Astrocyte (in vitro differentiated cells and primary cell): ENCODE data around the gene EPS15.

Experiments
- EZH2 ChIP-seq: IDR thresholded peaks from 2 replicates; pipeline ENCODE4 v1.6.1; 2012; ENCODE audit warnings: mild to moderate bottlenecking, low read length, inconsistent platforms; ENCODE audit not compliant: insufficient read depth
- TF ChIP-seq, protein P1 (sequence below): IDR thresholded peaks from 2 replicates; pipeline ENCODE4 v1.5.1; 2011; ENCODE audit warnings: low read depth, mild to moderate bottlenecking, inconsistent platforms, low read length, moderate library complexity; ENCODE audit not compliant: insufficient read depth

- TF ChIP-seq, protein P1, sequence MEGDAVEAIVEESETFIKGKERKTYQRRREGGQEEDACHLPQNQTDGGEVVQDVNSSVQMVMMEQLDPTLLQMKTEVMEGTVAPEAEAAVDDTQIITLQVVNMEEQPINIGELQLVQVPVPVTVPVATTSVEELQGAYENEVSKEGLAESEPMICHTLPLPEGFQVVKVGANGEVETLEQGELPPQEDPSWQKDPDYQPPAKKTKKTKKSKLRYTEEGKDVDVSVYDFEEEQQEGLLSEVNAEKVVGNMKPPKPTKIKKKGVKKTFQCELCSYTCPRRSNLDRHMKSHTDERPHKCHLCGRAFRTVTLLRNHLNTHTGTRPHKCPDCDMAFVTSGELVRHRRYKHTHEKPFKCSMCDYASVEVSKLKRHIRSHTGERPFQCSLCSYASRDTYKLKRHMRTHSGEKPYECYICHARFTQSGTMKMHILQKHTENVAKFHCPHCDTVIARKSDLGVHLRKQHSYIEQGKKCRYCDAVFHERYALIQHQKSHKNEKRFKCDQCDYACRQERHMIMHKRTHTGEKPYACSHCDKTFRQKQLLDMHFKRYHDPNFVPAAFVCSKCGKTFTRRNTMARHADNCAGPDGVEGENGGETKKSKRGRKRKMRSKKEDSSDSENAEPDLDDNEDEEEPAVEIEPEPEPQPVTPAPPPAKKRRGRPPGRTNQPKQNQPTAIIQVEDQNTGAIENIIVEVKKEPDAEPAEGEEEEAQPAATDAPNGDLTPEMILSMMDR, result no peak
- no peak for TF ChIP-seq EZH2
Measured at GRCh38 chr1:51354416-51354815, 164.7 kb downstream of the EPS15 start.
